Spinal cord (tissue), 10 donors: ENCODE data around the gene UQCRH. TPM values are rescaled to one million over a fixed set of nuclear protein-coding genes. Genes with fewer than 3 reads are reported as not detected.
"Not testable (repeated sequence)": the region's sequence is repeated elsewhere in the genome, so short reads cannot be mapped to it uniquely, and the experiment has no call there.

Source experiments
- DNase-seq, 6 donors: peaks; one replicate each; pipeline versions ENCODE4 v3.0.0 to v3.0.0-alpha.2; 2013 to 2015; ENCODE audit warnings: low spot score in 6 of 6, low read depth in 4 of 6
- H3K27ac ChIP-seq: one replicate; pipeline ENCODE4 v1.5.1; 2013; ENCODE audit warnings: low read depth, low read length, control low read depth
- H3K27me3 ChIP-seq: one replicate; pipeline ENCODE4 v1.6.1; 2013; ENCODE audit warnings: low read length; ENCODE audit not compliant: control insufficient read depth, insufficient read depth
- H3K36me3 ChIP-seq: one replicate; pipeline ENCODE4 v1.6.1; 2013; ENCODE audit warnings: low read length; ENCODE audit not compliant: control insufficient read depth, insufficient read depth
- H3K4me1 ChIP-seq: one replicate; pipeline ENCODE4 v1.6.1; 2013; ENCODE audit warnings: low read length; ENCODE audit not compliant: control insufficient read depth, insufficient read depth
- H3K4me3 ChIP-seq: one replicate; pipeline ENCODE4 v1.5.1; 2013; ENCODE audit warnings: low read depth, low read length, control low read depth
- H3K9me3 ChIP-seq: one replicate; pipeline ENCODE4 v1.6.1; 2013; ENCODE audit warnings: low read length; ENCODE audit not compliant: control insufficient read depth, insufficient read depth
- WGBS: methylation state at CpG from one replicate; pipeline ENCODE4 v1.1.5; 2013; ENCODE audit warnings: missing lambda C conversion rate; ENCODE audit not compliant: insufficient coverage; 5-methylcytosine and 5-hydroxymethylcytosine counted together
- polyA plus RNA-seq, 2 donors: library from polyadenylated mRNA; unstranded; fragments of 120-200 nt; gene quantifications; one replicate each; pipeline ENCODE4 v1.2.1, GENCODE V29; 2013; ENCODE audit not compliant: insufficient read length in 2 of 2
- total RNA-seq, 2 donors: library from RNA; depleted of rRNA in 1 of 2; stranded (reverse); fragments of 120-200 nt in 1 of 2; fragments of >200 nt in 1 of 2; gene quantifications; one replicate each; pipeline versions ENCODE4 v1.2.3 to v1.2.4, GENCODE V29; 2013 to 2014
- donor health status: healthy.

Gene UQCRH
- total and polyA plus RNA-seq, 4 donors: 326 to 449 (median 397) TPM

DNA sequence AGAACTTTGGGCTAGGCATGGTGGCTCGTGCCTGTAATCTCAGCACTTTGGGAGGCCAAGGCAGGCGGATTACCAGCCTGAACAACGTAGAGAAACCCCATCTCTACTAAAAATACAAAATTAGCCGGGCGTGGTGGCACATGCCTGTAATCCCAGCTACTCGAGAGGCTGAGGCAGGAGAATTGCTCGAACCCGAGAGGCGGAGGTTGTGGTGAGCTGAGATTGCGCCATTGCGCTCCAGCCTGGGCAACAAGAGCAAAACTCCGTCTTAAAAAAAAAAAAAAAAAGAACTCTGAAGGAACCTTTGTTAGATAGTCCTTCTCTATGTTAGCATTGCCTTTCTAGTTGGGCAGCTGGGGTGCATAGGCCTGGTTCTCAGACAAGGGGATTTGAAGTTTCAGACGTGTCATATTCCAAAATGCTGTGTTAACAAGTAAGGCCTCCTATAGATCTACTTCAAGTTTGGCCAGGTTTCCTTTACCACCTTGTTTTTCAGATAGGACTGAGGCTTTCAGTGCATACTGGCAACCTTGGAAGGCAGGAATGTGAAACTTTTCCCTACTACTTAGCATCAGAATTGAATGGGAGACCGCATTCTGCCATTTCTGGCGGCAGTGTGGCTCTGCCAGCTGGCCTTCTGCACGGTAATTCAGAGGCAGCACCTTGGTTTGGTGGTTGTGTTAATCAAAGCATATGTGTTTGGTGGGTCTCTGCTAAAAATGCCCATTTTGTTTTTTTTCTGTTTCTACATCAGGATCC is 6.1 kb downstream of the UQCRH start:
- 89% methylated on average over 4 of the region's 16 CpGs for WGBS
- no peak for DNase-seq
- Histone ChIP-seq H3K27me3 (no peaks in the 10 kb centered on the region), H3K4me3 (no peak overlapping the region), H3K4me1 (peaks cover 8% of the 10 kb centered on the region), H3K9me3 (no peaks in the 10 kb centered on the region), H3K27ac (no peak overlapping the region), H3K36me3 (peaks cover 56% of the 10 kb centered on the region)

DNA sequence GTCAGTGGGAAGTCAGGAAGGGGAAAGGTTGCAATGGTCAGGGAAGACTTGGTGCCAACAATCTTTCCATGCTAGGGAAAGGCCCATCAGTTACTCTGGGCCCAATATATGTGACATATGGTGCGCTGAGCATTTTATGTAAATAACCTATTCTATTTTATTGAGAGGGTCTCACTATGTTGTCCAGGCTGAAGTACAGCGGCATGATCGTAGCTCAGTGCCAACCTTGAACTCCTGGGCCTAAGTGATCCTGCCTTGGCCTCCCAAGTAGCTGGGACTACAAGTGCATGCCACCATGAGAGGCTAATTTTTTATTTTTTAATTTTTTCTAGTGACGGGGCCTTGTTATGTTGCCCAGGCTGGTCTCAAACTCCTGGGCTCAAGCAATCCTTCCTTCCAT is 6.8 kb downstream of the UQCRH start:
- H3K27ac ChIP-seq: no peak overlapping the region
- 100% methylated on average over 3 of the region's 4 CpGs for WGBS
- no peaks in the 10 kb centered on the region for H3K9me3 ChIP-seq
- no peak overlapping the region for H3K4me3 ChIP-seq
- H3K4me1 ChIP-seq: peaks cover under 1% of the 10 kb centered on the region
- no peaks in the 10 kb centered on the region for H3K27me3 ChIP-seq
- DNase-seq: no peak
- H3K36me3 ChIP-seq: peaks cover 56% of the 10 kb centered on the region

DNA sequence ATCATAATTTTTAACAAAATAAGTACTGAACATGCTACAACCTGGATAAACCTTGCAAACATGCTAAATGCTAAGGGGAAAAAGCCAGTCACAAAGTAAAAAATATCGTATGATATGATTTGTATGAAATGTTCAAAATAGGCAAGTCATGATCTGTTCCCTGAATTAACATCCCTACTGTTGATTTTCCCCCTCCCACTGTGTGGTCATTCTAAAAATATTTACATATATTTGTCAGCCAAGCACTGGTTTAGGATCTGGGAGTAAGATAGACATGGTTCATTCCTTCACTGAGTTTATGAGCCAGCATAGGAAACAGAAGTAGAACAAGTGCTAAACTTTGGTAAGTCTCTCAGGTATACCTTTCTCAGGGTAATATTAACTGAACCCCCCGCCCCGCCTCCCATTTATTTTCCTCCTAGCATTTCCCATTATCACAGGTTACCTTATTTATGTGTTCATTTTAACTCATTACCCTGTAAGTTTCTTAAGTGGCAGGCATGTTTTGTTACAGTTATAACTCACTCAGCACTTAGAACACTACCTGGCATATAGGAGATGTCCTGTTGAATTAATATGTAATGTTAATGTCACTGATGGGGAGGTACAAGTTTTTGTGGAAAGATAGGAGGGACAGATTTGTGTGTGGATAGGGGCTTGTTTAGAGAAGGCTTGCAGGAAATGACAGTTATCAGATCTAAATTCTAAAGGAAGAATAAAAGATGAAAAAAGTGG is 12.3 kb downstream of the UQCRH start:
- no peaks in the 10 kb centered on the region for H3K9me3 ChIP-seq
- peaks cover 50% of the 10 kb centered on the region for H3K36me3 ChIP-seq
- no peaks in the 10 kb centered on the region for H3K27me3 ChIP-seq
- DNase-seq: no peak
- WGBS: no CpG with 5 or more reads among the region's 3 CpGs
- no peak overlapping the region for H3K4me3 ChIP-seq
- H3K4me1 ChIP-seq: no peaks in the 10 kb centered on the region
- H3K27ac ChIP-seq: no peak overlapping the region

DNA sequence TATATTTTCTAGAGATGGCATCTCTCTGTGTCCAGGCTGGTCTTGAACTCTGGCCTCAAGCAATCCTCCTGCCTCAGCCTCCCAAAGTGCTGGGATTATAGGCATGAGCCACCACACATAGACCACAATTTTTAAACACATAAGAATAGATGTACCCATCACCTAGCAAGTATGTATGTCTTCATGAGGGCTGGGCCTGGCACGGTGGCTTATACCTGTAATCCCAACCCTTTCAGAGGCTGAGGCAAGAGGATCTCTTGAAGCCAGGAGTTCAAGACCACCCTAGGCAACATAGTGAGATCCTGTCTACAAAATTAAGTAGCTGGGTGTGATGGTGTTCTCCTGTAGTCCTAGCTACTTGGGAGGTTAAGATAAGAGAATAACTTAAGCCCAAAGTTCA is 13.8 kb downstream of the UQCRH start:
- Histone ChIP-seq H3K4me1 (no peaks in the 10 kb centered on the region), H3K36me3 (peaks cover 35% of the 10 kb centered on the region), H3K27me3 (no peaks in the 10 kb centered on the region), H3K9me3 (no peaks in the 10 kb centered on the region), H3K27ac (no peak overlapping the region), H3K4me3 (no peak overlapping the region)
- WGBS: 100% methylated on average over 1 of the region's 1 CpG
- DNase-seq: no peak

DNA sequence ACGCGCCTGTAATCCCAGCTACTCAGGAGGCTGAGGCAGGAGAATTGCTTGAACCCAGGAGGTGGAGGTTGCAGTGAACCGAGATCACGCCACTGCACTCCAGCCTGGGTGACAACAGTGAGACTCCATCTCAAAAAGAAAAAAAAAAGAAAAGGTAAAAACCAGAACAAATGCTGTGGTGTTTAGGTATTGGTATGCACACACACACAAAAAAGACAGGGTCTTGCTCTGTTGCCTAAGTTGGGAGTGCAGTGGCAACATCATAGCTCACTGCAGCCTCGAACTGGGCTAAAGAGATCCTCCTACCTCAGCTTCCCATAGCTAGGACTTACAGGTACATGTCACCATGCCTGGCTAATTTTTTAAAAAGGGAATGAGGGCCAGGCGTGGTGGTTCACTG is 15.8 kb downstream of the UQCRH start:
- peaks cover 22% of the 10 kb centered on the region for H3K36me3 ChIP-seq
- not testable (repeated sequence) for H3K4me3 ChIP-seq

DNA sequence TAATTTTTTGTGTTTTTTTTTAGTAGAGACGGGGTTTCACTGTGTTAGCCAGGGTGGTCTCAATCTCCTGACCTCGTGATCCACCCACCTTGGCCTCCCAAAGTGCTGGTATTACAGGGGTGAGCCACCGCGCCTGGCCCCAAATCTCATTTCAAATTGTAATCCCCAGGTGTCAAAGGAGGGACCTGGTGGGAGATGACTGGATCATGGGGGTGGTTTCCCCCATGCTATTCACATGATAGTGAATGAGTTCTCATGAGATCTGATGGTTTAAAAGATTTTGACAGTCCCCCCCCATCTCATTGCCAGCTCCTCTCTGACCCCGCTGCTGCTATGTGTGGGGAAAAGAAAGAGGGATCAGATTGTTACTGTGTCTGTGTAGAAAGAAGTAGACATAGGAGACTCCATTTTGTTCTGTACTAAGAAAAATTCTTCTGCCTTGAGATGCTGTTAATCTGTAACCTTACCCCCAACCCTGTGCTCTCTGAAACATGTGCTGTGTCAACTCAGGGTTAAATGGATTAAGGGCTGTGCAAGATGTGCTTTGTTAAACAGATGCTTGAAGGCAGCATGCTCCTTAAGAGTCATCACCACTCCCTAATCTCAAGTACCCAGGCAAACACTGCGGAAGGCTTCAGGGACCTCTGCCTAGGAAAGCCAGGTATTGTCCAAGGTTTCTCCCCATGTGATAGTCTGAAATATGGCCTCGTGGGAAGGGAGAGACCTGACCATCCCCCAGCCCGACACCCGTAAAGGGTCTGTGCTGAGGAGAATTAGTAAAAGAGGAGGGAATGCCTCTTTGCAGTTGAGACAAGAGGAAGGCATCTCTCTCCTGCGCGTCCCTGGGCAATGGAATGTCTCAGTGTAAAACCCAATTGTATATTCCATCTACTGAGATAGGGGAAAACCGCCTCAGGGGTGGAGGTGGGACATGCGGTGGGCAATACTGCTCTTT is 16.7 kb downstream of the UQCRH start:
- not testable (repeated sequence) for H3K27me3 ChIP-seq, H3K9me3 ChIP-seq, H3K4me1 ChIP-seq, H3K4me3 ChIP-seq, DNase-seq, H3K27ac ChIP-seq
- WGBS: no CpG with 5 or more reads among the region's 13 CpGs
- peaks cover 13% of the 10 kb centered on the region for H3K36me3 ChIP-seq

More for the DNA sequence above, 15.8 kb downstream of the UQCRH start:
- whole genome bisulfite sequencing: 98% methylated on average over 3 of the region's 6 CpGs
- not testable (repeated sequence) for H3K27ac ChIP-seq, H3K27me3 ChIP-seq, DNase-seq, H3K4me1 ChIP-seq, H3K9me3 ChIP-seq

DNA sequence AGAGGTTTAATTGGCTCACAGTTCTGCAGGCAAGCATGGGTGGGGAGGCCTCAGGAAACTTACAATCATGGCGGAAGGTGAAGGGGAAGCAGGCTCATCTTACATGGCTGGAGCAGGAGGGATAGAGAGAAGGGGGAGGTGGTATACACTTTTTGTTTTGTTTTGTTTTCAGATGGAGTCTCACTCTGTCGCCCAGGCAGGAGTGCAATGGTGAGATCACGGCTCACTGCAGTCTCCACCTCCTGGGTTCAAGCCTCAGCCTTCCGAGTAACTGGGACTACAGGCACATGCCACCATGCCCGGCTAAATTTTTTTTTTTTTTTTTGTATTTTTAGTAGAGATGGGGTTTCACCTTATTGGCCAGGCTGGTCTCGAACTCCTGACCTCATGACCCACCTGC is 18.7 kb downstream of the UQCRH start:
- not testable (repeated sequence) for H3K36me3 ChIP-seq, H3K4me1 ChIP-seq, DNase-seq, H3K4me3 ChIP-seq, H3K27me3 ChIP-seq, H3K9me3 ChIP-seq, H3K27ac ChIP-seq
- 75% methylated on average over 3 of the region's 6 CpGs for WGBS

DNA sequence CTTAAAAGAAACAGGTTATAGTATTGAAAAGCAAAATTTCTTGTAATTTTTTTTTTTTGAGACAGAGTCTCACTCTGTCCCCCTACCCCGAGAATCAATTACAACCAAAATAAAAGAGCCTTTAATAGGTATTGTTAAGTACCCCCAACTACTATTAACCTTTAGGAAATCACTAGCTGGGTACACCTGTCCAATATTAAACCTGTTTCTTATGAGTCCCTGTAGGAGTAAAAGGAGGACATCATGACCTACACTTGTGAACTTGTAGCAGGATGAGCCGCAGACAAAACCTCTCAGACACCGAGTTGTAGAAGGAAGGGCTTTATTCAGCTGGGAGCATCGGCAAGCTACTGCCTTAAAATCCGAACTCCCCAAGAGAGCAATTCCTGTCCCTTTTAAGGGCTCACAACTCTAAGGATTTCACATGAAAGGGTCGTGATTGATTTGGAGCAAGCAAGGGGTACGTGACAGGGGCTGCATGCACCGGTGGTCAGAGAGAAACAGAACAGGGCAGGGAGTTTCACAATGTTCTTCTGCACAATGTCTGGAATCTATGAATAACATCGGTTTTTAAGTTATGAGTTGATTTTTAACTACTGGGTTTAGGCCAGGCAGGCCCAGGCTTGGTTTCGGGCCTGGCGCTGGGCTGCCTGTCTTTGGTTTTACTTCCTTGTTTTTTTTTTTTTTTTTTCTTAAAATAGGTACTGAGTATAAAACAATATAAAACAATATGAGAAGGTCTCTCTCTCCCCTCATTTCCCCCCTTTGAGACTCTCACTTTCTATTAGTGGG is 22.0 kb downstream of the UQCRH start:
- H3K4me1 ChIP-seq, H3K27me3 ChIP-seq, H3K27ac ChIP-seq, H3K4me3 ChIP-seq, H3K9me3 ChIP-seq, DNase-seq, H3K36me3 ChIP-seq: not testable (repeated sequence)
- no CpG with 5 or more reads among the region's 11 CpGs for WGBS

DNA sequence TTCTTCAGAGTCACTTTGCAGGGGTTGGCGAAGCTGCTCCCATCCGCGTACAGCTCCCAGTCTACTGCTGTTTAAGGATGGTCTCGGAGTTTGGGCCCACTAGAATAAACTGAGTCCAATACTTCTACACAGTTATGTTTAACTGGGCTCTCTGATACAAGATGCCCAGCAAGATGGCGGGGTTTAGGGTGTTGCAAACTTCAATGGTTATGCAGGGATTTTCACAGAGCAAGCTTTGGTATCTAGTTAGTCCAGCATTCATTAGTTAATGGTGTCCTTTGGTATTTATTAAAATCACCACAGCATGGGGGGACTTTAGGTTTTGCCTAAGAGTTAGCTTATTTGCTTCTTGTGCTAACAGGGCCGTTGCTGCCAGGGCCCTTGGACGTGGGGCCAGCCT is 24.7 kb downstream of the UQCRH start:
- not testable (repeated sequence) for H3K9me3 ChIP-seq, H3K36me3 ChIP-seq, H3K4me3 ChIP-seq, DNase-seq, H3K27ac ChIP-seq, H3K27me3 ChIP-seq, H3K4me1 ChIP-seq
- 67% methylated on average over 2 of the region's 7 CpGs for WGBS
